Esophagus muscularis mucosa (tissue), 3 donors: ENCODE results near the gene EPB41.

ENCODE experiments used
- CTCF ChIP-seq, 3 experiments: fragments of 200-600 bp in 2 of 3; fragments of 450-650 bp in 1 of 3; sonication (generic) in 2 of 3; IDR thresholded peaks; one replicate each; pipeline ENCODE4 v1.5.1; 2017 to 2019; ENCODE audit warnings: antibody characterized with exemption in 3 of 3, mild to moderate bottlenecking in 2 of 3, moderate library complexity in 1 of 3
- POLR2A ChIP-seq: fragments of 450-650 bp; IDR thresholded peaks from one replicate; pipeline ENCODE4 v1.6.1; 2017; ENCODE audit warnings: antibody characterized with exemption, moderate library complexity, mild to moderate bottlenecking, low read depth

- TF ChIP-seq POLR2A (no peak), CTCF (IDR thresholded peaks at IDR 0.05) (no peak)
Observed at GRCh38 chr1:29136391-29136915, 222.1 kb downstream of the EPB41 start.
